RPMI7951 (cell line): ENCODE results near the gene SERAC1. TPM values are rescaled to one million over a fixed set of nuclear protein-coding genes. Genes with fewer than 3 reads are reported as not detected.

Experiments used
- DNase-seq: peaks from one replicate; pipeline ENCODE4 v3.0.0-alpha.2; 2012; ENCODE audit warnings: low read depth
- total RNA-seq: library from RNA; depleted of rRNA; stranded (reverse); fragments of >200 nt; shearing (Covaris generic); gene quantifications from 2 replicates; pipeline ENCODE4 v1.2.3, GENCODE V29; 2014

The SERAC1 gene
- total RNA-seq, 1 experiment from 2014 or later: 10.1 TPM

DNA sequence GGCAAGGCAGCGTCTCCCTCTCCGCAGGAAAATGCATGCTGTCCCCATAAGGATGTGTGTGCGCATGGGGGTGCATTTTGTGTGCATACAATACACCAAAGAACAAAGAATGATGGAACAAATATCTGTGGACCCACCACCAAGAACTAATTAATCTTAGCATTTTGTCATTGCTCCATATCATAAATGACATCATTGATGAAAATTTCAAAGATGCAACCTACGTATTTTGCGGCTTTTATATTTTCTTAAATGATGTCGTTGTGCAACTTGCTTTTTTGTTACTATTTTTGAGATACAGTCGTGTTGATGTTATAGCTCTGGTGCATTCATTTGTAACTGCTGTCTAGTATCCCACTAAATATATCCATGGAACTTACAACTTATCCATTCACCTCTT, 89.7 kb downstream of the SERAC1 start:
- no peak for DNase-seq

- DNase-seq: no peak
These were observed 90.4 kb downstream of the SERAC1 start for GRCh38 chr6:158077676-158078075.

DNA sequence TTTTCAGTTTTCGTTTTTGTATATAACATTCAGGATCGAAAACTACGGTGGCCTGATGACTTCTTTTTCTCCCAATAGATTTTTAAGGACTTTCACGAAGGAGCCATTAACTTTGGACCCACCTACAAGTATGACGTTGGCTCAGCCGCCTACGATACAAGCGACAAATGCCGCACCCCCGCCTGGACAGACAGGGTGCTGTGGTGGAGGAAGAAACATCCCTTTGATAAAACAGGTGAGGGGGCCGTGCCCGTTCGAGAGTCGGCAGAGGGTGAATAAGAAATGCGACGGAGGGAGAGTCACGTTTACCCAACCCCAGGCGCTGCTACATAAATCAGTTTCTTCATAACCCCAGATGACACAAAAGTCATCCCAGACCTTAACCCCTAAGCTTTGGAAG, 91.5 kb downstream of the SERAC1 start:
- no peak for DNase-seq

DNA sequence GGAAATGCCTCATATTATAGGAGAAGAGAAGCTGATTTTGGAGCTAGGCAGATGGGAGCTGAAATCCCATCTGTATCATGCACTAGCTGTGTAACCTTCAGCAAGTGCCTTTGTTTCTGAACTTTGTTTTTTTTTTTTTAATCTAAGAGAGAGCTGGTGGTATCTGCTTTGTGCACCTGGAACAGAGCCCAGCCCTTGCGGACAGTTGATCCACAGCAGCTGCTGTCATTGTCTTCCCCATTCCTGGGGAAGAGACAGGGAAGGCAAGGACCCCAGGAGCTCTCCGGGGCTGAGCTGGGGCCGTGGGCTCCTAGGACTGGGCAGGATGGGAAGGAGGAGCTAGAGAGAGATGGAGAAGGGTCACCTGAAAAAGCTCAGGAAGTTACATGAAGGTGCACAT, 94.3 kb downstream of the SERAC1 start:
- DNase-seq: no peak

DNA sequence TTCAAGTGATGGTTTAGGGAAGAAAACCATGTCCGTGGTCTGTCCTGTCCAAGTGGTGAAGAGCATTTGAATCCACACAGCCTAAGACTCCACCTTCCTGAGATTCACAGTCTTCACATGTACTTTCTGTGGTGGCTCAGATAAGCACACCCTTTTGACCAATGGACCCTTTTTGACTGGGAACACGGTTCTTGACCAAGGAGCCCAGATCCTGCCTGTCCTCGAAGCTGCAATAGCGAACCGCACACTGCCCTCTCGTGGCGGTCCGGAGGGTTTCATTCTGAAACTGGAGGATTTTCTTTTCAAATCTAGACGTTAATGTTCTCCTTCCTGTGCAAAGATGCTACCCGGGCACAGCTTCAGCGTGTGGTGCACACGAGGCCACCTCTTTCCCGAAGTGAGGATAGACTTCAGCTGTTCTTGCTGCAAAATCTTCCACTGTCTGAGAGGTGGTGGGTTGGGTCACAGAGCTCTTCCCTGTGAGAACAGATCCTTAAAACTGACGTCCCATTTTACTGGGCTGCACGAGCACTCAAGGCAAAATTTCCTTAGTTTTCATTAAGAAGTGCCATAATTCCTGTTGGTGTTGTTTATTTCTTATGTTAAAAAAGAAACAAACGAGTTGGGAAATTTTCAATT, 95.9 kb downstream of the SERAC1 start:
- DNase-seq: peak; percentile 79

DNA sequence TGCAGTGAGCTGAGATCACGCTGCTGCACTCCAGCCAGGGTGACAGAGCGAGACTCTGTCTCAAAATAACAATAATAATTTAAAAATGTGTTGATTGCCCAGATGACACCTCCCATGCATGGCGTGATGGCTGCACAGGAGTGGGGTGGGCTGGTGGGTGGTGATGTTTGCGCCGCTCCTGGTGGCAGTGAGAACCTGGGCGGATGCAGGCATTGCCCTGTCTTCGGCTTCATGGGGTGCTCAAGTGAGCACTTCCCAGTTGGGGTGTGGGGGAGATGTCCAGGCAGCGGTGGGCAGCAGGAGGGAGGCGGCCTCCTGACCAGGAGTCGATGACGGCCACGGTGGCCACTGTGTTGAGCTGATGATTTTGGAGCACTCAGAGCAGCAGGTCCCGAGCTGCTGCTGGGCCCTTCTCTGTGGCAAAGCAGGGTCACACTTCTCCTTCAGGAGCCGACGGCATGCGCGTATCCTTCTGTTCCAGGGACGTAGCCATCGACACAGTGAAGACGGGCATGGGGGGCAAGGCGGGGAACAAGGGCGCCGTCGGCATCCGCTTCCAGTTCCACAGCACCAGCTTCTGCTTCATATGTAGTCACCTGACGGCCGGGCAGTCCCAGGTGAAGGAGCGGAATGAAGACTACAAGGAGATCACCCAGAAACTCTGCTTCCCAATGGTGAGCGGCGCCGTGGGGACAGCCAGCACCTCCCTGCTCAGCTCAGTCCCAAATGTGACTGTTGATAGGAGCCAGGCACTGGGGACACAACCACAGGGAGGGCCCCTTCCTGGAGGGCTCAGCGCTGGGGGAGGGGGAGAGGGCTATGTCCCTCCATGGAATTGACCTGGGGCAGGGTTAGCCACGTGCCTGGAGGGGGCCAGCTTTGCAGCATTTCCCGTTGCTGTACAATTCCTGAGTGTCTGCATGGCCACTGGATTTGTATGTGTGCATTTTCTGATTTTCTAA, 96.7 kb downstream of the SERAC1 start:
- no peak for DNase-seq

DNA sequence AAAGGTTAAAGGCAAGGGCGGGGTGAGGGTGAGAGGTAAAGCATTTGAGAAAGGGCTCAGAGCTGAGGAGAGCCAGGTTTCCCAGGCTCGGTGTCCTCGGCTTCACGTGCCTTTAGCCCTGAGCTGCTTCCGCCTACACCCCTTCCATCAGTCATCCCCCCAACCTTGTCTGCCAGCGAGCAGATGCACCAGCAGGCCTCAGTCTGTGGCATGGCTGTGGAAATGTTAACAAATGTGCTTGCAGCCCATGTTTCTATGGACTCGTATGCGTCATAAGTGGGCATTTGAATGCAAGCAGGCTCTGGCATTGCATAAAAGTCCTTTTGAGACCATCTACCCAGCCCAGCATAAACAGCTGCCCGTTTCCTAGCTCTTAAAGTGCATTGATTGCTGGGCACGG, 97.5 kb downstream of the SERAC1 start:
- DNase-seq: no peak

- DNase-seq: peak; percentile 79
These were observed 98.3 kb downstream of the SERAC1 start for GRCh38 chr6:158069800-158070195.

DNA sequence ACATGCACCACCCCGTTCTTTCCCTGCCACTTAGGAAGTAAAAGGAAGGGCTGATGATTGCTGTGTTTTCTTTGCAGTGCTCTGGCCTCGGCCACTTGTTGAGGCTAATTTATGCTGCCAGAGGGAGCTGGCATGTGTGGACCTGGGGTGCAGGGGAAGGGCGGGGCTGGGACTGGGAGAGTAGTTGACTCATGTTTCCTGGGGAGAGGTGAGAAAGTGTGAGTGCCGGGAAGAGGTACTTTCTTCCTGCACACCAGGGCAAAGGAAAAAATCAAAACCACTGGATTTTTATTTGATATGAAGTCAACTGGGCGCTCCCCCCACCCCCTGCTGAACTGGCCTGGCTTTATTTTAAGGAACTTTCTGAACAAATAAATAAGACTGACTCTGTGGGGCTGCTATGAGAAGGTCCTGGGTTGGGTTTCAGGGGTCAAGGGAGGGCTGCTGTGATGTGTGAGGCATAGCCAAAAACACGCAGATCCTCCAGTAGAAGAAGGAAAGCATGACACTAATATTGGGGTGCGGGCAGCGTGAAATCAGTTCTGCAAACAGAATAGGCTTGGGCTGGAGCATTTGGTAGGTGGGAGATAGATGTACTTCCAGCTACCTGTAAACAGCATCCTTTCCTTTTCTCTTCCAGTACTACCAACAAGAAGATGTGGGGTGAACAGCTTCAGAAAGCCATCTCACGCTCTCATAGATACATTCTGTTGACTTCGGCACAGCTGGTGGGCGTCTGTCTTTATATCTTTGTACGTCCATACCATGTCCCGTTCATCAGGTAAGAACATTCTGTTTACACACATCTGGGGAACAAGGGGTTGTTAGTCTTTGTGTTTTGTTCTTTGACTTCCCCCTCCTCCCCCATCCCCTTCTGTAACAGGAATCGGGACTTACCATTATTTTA, 98.9 kb downstream of the SERAC1 start:
- peak; percentile 84 for DNase-seq

GRCh38 chr6:158068156-158068892, 99.7 kb downstream of the SERAC1 start:
- DNase-seq: no peak

GRCh38 chr6:158067436-158068015, 100.5 kb downstream of the SERAC1 start:
- DNase-seq: no peak

GRCh38 chr6:158066136-158066781, 101.8 kb downstream of the SERAC1 start:
- no peak for DNase-seq

- no peak for DNase-seq
These were observed 103.3 kb downstream of the SERAC1 start for GRCh38 chr6:158064725-158065251.

GRCh38 chr6:158063736-158064135, 104.3 kb downstream of the SERAC1 start:
- no peak for DNase-seq

DNA sequence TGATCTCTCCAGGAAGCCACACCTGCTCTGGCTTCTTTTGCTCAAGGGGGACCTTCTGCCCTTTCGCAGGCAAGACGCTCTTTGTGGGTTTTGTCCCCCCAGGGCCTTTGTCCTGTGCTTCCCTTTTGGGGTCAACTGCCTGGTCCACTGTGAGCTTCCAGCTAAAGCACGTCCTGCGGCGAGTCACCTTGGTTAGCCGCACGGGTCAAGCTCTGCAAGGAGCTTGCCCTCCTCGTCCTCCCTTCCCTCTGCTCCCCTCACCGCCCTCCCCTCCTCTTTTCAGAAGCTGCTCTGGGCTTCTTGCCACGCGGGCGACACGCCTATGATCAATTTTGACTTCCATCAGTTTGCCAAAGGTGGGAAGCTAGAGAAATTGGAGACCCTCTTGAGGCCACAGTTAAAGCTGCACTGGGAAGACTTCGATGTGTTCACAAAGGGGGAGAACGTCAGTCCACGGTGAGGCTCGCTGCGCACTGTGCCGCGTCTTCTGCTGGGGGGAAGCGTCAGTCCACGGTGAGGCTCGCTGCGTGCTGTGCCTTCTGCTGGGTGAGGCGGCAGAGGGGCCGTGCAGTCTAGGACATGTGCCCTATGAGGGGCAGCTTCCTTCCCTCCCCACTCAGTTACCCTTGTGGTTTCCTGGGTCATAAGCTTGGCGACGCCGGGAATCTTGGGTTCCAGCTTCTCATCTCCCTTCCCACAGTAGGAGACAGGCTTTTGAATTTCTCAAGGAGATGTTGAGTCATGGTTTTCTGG, 106.2 kb downstream of the SERAC1 start:
- DNase-seq: no peak

- no peak for DNase-seq
These were observed 106.7 kb downstream of the SERAC1 start for GRCh38 chr6:158061361-158061708.

- DNase-seq: peak; percentile 97
These were observed 107.4 kb downstream of the SERAC1 start for GRCh38 chr6:158060455-158061360.
